Stimulated activated CD4-positive, alpha-beta T cell treated with anti-CD3 and anti-CD28 coated beads, Interleukin-15, amount 100 ng/mL, for 48 hours (primary cell): ENCODE measurements around the gene SPRY2.

ENCODE experiments used
- DNase-seq, 2 donors: peaks; one replicate each; pipeline ENCODE4 v3.0.0-alpha.2; 2020; ENCODE audit warnings: low read depth in 2 of 2

Gene SPRY2

GRCh38 chr13:80313668-80314256 lies 27.2 kb downstream of the SPRY2 start:
- DNase-seq: no peak

- DNase-seq: no peak
These were observed 28.0 kb downstream of the SPRY2 start for GRCh38 chr13:80312967-80313366.

- no peak for DNase-seq
These were observed 28.8 kb downstream of the SPRY2 start for GRCh38 chr13:80312012-80312704.

- DNase-seq: no peak
These were observed 31.0 kb downstream of the SPRY2 start for GRCh38 chr13:80309926-80310325.

GRCh38 chr13:80307401-80307987 lies 33.4 kb downstream of the SPRY2 start:
- DNase-seq: no peak

- DNase-seq: no peak
These were observed 34.5 kb downstream of the SPRY2 start for GRCh38 chr13:80306337-80306972.

- no peak for DNase-seq
These were observed 35.2 kb downstream of the SPRY2 start for GRCh38 chr13:80305737-80306136.

- no peak for DNase-seq
These were observed 37.6 kb downstream of the SPRY2 start for GRCh38 chr13:80303225-80303811.

- DNase-seq: no peak
These were observed 41.9 kb downstream of the SPRY2 start for GRCh38 chr13:80299046-80299445.

GRCh38 chr13:80297503-80297902 lies 43.4 kb downstream of the SPRY2 start:
- DNase-seq: no peak

GRCh38 chr13:80297094-80297493 lies 43.8 kb downstream of the SPRY2 start:
- no peak for DNase-seq

GRCh38 chr13:80296638-80297037 lies 44.3 kb downstream of the SPRY2 start:
- no peak for DNase-seq

GRCh38 chr13:80290591-80290990 lies 50.3 kb downstream of the SPRY2 start:
- DNase-seq: no peak
